GM12878 (cell line): ENCODE results near the gene NUDT3. TPM values are rescaled to one million over a fixed set of nuclear protein-coding genes. Genes with fewer than 3 reads are reported as not detected.

Experiments
- BHLHE40 ChIP-seq, 2 experiments: fragments of 450-650 bp in 1 of 2; IDR thresholded peaks; 2 replicates each; pipeline ENCODE4 v1.6.1; 2011 to 2017; ENCODE audit warnings: low read depth in 2 of 2, borderline replicate concordance in 1 of 2, improper control_type of control experiment in 1 of 2, low read length in 1 of 2, mild to moderate bottlenecking in 1 of 2
- CREM ChIP-seq: IDR thresholded peaks from 2 replicates; pipeline ENCODE4 v1.6.1; 2014; ENCODE audit warnings: antibody characterized with exemption, low read depth
- ETV6 ChIP-seq, 2 experiments: fragments of 450-650 bp in 1 of 2; IDR thresholded peaks in 1 of 2; conservative IDR thresholded peaks in 1 of 2; 2 replicates each; pipeline ENCODE4 v1.6.1; 2014; ENCODE audit warnings: antibody characterized with exemption in 1 of 2, borderline replicate concordance in 1 of 2, low read depth in 1 of 2, mild to moderate bottlenecking in 1 of 2, moderate library complexity in 1 of 2
- FOS ChIP-seq: IDR thresholded peaks from 3 replicates; pipeline ENCODE4 v1.6.1; 2011; ENCODE audit warnings: borderline replicate concordance; ENCODE audit not compliant: insufficient read length; ENCODE audit errors: extremely low read depth
- HDAC2 ChIP-seq: fragments of 200-600 bp; sonication (generic); IDR thresholded peaks from 2 replicates; pipeline ENCODE4 v1.6.1; 2017
- IKZF2 ChIP-seq, 2 experiments: fragments of 450-650 bp; IDR thresholded peaks; 2 replicates each; pipeline ENCODE4 v1.6.1; 2017; ENCODE audit warnings: mild to moderate bottlenecking in 2 of 2, moderate library complexity in 2 of 2
- JUNB ChIP-seq: IDR thresholded peaks from 2 replicates; pipeline ENCODE4 v1.6.1; 2016; ENCODE audit warnings: antibody characterized with exemption, mild to moderate bottlenecking
- NR2F1 ChIP-seq: fragments of 450-650 bp; conservative IDR thresholded peaks from 2 replicates; pipeline ENCODE4 v1.6.1; 2017; ENCODE audit warnings: mild to moderate bottlenecking
- PAX5 ChIP-seq: IDR thresholded peaks from 2 replicates; pipeline ENCODE4 v1.6.1; 2011; ENCODE audit warnings: low read depth, low read length, borderline replicate concordance
- RAD51 ChIP-seq: fragments of 450-650 bp; IDR thresholded peaks from 2 replicates; pipeline ENCODE4 v1.6.1; 2016; ENCODE audit warnings: moderate library complexity, mild to moderate bottlenecking, inconsistent platforms
- RBBP5 ChIP-seq: fragments of 200-600 bp; sonication (generic); conservative IDR thresholded peaks from 2 replicates; pipeline ENCODE4 v1.6.1; 2016
- TBL1XR1 ChIP-seq: IDR thresholded peaks from 2 replicates; pipeline ENCODE4 v1.6.1; 2012; ENCODE audit warnings: low read depth, low read length, improper control_type of control experiment
- ZNF207 ChIP-seq: fragments of 450-650 bp; IDR thresholded peaks from 2 replicates; pipeline ENCODE4 v1.6.1; 2014; ENCODE audit warnings: antibody characterized with exemption, mild to moderate bottlenecking, borderline replicate concordance
- ZNF217 ChIP-seq: fragments of 450-650 bp; IDR thresholded peaks from 2 replicates; pipeline ENCODE4 v1.6.1; 2017; ENCODE audit warnings: antibody characterized with exemption, mild to moderate bottlenecking
- polyA plus RNA-seq, 11 experiments: library from polyadenylated mRNA; depleted of rRNA in 4 of 11; unstranded in 6 of 11; stranded (reverse) in 5 of 11; fragments of >200 nt; fragmentation: Nextera tagmentation in 4 of 11; fragmentation: Illumina TruSeq in 1 of 11; extraction: Ambion mirVana in 4 of 11; extraction: Trizol in 1 of 11; gene quantifications; 1 replicate in 1 of 11; 2 replicates in 10 of 11; pipeline versions ENCODE4 v1.2.1 to v1.2.3, GENCODE V29; 2011 to 2016; ENCODE audit warnings: inconsistent platforms in 2 of 11, missing spikeins in 2 of 11, low read depth in 1 of 11
- total RNA-seq, 4 experiments: library from RNA; depleted of rRNA in 3 of 4; stranded (reverse); fragments of >200 nt in 3 of 4; fragmentation: Illumina TruSeq in 1 of 4; extraction: Trizol in 1 of 4; gene quantifications; 2 replicates each; pipeline versions ENCODE4 v1.2.1 to v1.2.3, GENCODE V29; 2013 to 2021
- TF ChIP-seq, protein P1 (sequence below): IDR thresholded peaks from 2 replicates; pipeline ENCODE4 v1.6.1; 2012; ENCODE audit warnings: low read depth, low read length, improper control_type of control experiment
- TF ChIP-seq, protein P2 (sequence below): fragments of 450-650 bp; formaldehyde crosslinking; IDR thresholded peaks from 2 replicates; pipeline ENCODE4 v1.4.0; 2020; ENCODE audit warnings: mild to moderate bottlenecking, moderate library complexity
- TF ChIP-seq, protein P3 (sequence below): IDR thresholded peaks from 2 replicates; pipeline ENCODE4 v1.6.1; 2011; ENCODE audit warnings: borderline replicate concordance, low read depth, mild to moderate bottlenecking, moderate library complexity, mixed read lengths, low read length; ENCODE audit not compliant: insufficient read depth; ENCODE audit errors: extremely low read length
- TF ChIP-seq, protein P4 (sequence below): fragments of 450-650 bp; formaldehyde crosslinking; IDR thresholded peaks from 2 replicates; pipeline ENCODE4 v1.4.0; 2022; ENCODE audit warnings: mild to moderate bottlenecking, moderate library complexity
- TF ChIP-seq, protein P5 (sequence below): fragments of 450-650 bp; IDR thresholded peaks from 2 replicates; pipeline ENCODE4 v1.6.1; 2017; ENCODE audit warnings: low read depth, mild to moderate bottlenecking, moderate library complexity

NUDT3 gene
- total and polyA plus RNA-seq, 10 of the 15 experiments (the other 5 are each of a cell fraction or from before 2014, with no cell fraction given) = 2.4 to 32.3 (median 25.5) TPM

DNA sequence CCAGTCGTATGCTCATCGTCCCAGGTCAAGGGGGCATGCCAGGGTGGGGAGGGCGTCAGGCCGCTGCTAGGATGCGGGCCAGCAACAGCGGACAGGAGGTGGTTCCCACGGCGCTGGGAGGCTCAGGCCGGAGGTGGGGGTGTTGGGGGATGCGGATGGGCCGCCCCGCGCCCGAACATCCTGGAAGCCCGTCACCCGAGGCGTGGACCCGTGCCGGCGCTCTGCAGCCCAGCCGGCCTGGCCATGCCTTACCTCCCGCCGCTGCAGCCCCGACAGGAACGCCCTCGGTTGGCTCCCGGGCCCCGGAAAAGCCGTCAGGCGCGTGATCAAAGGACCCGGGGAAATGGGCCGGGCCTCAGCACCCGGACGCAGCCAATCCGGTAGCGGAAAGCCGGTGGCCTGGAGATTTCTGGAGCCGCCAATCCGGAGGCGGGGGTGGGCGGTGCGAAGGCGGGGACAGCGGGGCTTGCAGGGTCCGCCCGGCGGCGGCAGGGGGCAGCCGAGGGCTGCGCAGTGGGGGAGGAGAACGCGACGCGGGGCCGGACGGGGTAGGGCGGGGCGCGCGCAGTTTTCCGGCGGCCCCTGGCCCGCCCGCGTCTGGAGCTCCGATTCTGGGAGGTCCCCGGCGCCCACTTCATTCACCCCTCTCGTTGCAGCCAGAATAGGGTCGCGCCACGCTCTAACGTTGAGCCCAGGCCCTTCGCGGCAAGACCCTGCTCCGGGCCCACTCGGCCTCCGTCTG is 143.6 kb downstream of the NUDT3 start, which contains the start of gene SMIM29 (continued):
- TF ChIP-seq, protein P1, sequence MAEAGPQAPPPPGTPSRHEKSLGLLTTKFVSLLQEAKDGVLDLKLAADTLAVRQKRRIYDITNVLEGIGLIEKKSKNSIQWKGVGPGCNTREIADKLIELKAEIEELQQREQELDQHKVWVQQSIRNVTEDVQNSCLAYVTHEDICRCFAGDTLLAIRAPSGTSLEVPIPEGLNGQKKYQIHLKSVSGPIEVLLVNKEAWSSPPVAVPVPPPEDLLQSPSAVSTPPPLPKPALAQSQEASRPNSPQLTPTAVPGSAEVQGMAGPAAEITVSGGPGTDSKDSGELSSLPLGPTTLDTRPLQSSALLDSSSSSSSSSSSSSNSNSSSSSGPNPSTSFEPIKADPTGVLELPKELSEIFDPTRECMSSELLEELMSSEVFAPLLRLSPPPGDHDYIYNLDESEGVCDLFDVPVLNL = peak; percentile 45; the same call in 1 of the 2 replicates
- TF ChIP-seq CREM = 0 out of 2 replicates have a peak, but pooled peaks have one; percentile 21
- TF ChIP-seq BHLHE40 (IDR thresholded peaks at IDR 0.05; ENCODE audit: borderline replicate concordance in 1 of 2, low read depth in 2 of 2, low read length in 1 of 2) = peak; percentile 72 to 87; a peak in 3 of 4 replicates
- TF ChIP-seq, protein P2, sequence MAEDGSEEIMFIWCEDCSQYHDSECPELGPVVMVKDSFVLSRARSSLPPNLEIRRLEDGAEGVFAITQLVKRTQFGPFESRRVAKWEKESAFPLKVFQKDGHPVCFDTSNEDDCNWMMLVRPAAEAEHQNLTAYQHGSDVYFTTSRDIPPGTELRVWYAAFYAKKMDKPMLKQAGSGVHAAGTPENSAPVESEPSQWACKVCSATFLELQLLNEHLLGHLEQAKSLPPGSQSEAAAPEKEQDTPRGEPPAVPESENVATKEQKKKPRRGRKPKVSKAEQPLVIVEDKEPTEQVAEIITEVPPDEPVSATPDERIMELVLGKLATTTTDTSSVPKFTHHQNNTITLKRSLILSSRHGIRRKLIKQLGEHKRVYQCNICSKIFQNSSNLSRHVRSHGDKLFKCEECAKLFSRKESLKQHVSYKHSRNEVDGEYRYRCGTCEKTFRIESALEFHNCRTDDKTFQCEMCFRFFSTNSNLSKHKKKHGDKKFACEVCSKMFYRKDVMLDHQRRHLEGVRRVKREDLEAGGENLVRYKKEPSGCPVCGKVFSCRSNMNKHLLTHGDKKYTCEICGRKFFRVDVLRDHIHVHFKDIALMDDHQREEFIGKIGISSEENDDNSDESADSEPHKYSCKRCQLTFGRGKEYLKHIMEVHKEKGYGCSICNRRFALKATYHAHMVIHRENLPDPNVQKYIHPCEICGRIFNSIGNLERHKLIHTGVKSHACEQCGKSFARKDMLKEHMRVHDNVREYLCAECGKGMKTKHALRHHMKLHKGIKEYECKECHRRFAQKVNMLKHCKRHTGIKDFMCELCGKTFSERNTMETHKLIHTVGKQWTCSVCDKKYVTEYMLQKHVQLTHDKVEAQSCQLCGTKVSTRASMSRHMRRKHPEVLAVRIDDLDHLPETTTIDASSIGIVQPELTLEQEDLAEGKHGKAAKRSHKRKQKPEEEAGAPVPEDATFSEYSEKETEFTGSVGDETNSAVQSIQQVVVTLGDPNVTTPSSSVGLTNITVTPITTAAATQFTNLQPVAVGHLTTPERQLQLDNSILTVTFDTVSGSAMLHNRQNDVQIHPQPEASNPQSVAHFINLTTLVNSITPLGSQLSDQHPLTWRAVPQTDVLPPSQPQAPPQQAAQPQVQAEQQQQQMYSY (CRISPR knock-in tag) = no peak
- TF ChIP-seq IKZF2 (IDR thresholded peaks at IDR 0.05) = no peak; a peak in 1 of 4 replicates
- no peak for TF ChIP-seq ZNF217
- TF ChIP-seq FOS = no peak
- TF ChIP-seq, protein P3, sequence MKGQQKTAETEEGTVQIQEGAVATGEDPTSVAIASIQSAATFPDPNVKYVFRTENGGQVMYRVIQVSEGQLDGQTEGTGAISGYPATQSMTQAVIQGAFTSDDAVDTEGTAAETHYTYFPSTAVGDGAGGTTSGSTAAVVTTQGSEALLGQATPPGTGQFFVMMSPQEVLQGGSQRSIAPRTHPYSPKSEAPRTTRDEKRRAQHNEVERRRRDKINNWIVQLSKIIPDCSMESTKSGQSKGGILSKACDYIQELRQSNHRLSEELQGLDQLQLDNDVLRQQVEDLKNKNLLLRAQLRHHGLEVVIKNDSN = peak; percentile 60
- TF ChIP-seq RAD51 = peak; percentile 38; the same call in 1 of the 2 replicates
- TF ChIP-seq RBBP5 = no peak
- TF ChIP-seq JUNB = no peak
- no peak for TF ChIP-seq HDAC2
- TF ChIP-seq ETV6 (conservative IDR thresholded peaks at IDR 0.05 in 1 of 2, IDR thresholded peaks at IDR 0.05 in 1 of 2; ENCODE audit: borderline replicate concordance in 1 of 2, low read depth in 1 of 2) = no peak
- TF ChIP-seq, protein P4, sequence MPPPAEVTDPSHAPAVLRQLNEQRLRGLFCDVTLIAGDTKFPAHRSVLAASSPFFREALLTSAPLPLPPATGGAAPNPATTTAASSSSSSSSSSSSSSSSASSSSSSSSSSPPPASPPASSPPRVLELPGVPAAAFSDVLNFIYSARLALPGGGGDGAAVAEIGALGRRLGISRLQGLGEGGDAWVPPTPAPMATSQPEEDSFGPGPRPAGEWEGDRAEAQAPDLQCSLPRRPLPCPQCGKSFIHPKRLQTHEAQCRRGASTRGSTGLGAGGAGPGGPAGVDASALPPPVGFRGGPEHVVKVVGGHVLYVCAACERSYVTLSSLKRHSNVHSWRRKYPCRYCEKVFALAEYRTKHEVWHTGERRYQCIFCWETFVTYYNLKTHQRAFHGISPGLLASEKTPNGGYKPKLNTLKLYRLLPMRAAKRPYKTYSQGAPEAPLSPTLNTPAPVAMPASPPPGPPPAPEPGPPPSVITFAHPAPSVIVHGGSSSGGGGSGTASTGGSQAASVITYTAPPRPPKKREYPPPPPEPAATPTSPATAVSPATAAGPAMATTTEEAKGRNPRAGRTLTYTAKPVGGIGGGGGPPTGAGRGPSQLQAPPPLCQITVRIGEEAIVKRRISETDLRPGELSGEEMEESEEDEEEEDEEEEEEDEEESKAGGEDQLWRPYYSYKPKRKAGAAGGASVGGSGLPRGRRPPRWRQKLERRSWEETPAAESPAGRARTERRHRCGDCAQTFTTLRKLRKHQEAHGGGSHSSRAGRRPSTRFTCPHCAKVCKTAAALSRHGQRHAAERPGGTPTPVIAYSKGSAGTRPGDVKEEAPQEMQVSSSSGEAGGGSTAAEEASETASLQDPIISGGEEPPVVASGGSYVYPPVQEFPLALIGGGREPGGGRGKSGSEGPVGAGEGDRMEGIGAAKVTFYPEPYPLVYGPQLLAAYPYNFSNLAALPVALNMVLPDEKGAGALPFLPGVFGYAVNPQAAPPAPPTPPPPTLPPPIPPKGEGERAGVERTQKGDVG (CRISPR knock-in tag) = no peak
- TF ChIP-seq TBL1XR1 = 0 out of 2 replicates have a peak, but pooled peaks have one; percentile 33
- no peak for TF ChIP-seq ZNF207
- TF ChIP-seq, protein P5, sequence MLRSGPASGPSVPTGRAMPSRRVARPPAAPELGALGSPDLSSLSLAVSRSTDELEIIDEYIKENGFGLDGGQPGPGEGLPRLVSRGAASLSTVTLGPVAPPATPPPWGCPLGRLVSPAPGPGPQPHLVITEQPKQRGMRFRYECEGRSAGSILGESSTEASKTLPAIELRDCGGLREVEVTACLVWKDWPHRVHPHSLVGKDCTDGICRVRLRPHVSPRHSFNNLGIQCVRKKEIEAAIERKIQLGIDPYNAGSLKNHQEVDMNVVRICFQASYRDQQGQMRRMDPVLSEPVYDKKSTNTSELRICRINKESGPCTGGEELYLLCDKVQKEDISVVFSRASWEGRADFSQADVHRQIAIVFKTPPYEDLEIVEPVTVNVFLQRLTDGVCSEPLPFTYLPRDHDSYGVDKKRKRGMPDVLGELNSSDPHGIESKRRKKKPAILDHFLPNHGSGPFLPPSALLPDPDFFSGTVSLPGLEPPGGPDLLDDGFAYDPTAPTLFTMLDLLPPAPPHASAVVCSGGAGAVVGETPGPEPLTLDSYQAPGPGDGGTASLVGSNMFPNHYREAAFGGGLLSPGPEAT = no peak; the same call in 1 of the 2 replicates
- no peak for TF ChIP-seq PAX5
- no peak; the same call in 1 of the 2 replicates for TF ChIP-seq NR2F1
